IPS DF 6.9 (cell line): ENCODE data around the gene CLEC4G.

Experiments used
- DNase-seq: peaks from one replicate; pipeline ENCODE4 v3.0.0-alpha.2; 2013; ENCODE audit warnings: low read depth, low spot score
- H3K27ac ChIP-seq: one replicate; pipeline ENCODE4 v1.5.1; 2013; ENCODE audit warnings: low read length, control low read depth
- H3K27me3 ChIP-seq: 2 replicates; pipeline ENCODE4 v1.6.1; 2013; ENCODE audit warnings: mild to moderate bottlenecking, low read length; ENCODE audit not compliant: control insufficient read depth, insufficient read depth
- H3K36me3 ChIP-seq: 2 replicates; pipeline ENCODE4 v1.6.1; 2013; ENCODE audit warnings: low read length; ENCODE audit not compliant: control insufficient read depth, insufficient read depth
- H3K4me1 ChIP-seq: 2 replicates; pipeline ENCODE4 v1.6.1; 2013; ENCODE audit warnings: low read length; ENCODE audit not compliant: control insufficient read depth, insufficient read depth
- H3K4me3 ChIP-seq: 2 replicates; pipeline ENCODE4 v1.5.1; 2013; ENCODE audit warnings: mild to moderate bottlenecking, low read length
- H3K9me3 ChIP-seq: 2 replicates; pipeline ENCODE4 v1.6.1; 2013; ENCODE audit warnings: low read length, inconsistent platforms; ENCODE audit not compliant: control insufficient read depth, insufficient read depth
- whole genome bisulfite sequencing: extraction: QIAGEN DNeasy Blood & Tissue Kit; methylation state at CpG from one replicate; pipeline ENCODE4 v1.1.7; 2013; ENCODE audit warnings: mixed read lengths, missing lambda C conversion rate; ENCODE audit not compliant: insufficient read length, insufficient coverage; 5-methylcytosine and 5-hydroxymethylcytosine counted together

CLEC4G gene

GRCh38 chr19:7706188-7706954 lies 25.5 kb downstream of the CLEC4G start:
- Histone ChIP-seq H3K4me1 (no peaks in the 10 kb centered on the region), H3K36me3 (no peaks in the 10 kb centered on the region), H3K27me3 (no peaks in the 10 kb centered on the region), H3K27ac (no peak overlapping the region), H3K4me3 (no peak overlapping the region), H3K9me3 (no peaks in the 10 kb centered on the region)
- no peak for DNase-seq
- WGBS, result no CpG with 5 or more reads among the region's 14 CpGs

GRCh38 chr19:7705387-7706187 lies 26.3 kb downstream of the CLEC4G start:
- H3K27me3 ChIP-seq, result no peaks in the 10 kb centered on the region
- no peak overlapping the region for H3K27ac ChIP-seq
- DNase-seq, result no peak

GRCh38 chr19:7704280-7705060 lies 27.4 kb downstream of the CLEC4G start:
- Histone ChIP-seq H3K27me3 (no peaks in the 10 kb centered on the region), H3K4me1 (no peaks in the 10 kb centered on the region)

More at GRCh38 chr19:7705387-7706187, 26.3 kb downstream of the CLEC4G start:
- Histone ChIP-seq H3K9me3 (no peaks in the 10 kb centered on the region), H3K4me1 (no peaks in the 10 kb centered on the region), H3K4me3 (no peak overlapping the region), H3K36me3 (no peaks in the 10 kb centered on the region)
- WGBS, result no CpG with 5 or more reads among the region's 24 CpGs

GRCh38 chr19:7703332-7703731 lies 28.6 kb downstream of the CLEC4G start:
- H3K4me1 ChIP-seq, result 0 out of 2 replicates have a peak, but pooled peaks cover 2% of the 10 kb centered on the region
- no peak for DNase-seq
- no peaks in the 10 kb centered on the region for H3K27me3 ChIP-seq
- H3K4me3 ChIP-seq, result no peak overlapping the region
- no peaks in the 10 kb centered on the region for H3K9me3 ChIP-seq
- H3K27ac ChIP-seq, result no peak overlapping the region
- WGBS, result no CpG with 5 or more reads among the region's 8 CpGs
- no peaks in the 10 kb centered on the region for H3K36me3 ChIP-seq

More at GRCh38 chr19:7704280-7705060, 27.4 kb downstream of the CLEC4G start:
- Histone ChIP-seq H3K4me3 (no peak overlapping the region), H3K9me3 (no peaks in the 10 kb centered on the region), H3K36me3 (no peaks in the 10 kb centered on the region), H3K27ac (no peak overlapping the region)
- no peak for DNase-seq
- WGBS, result no CpG with 5 or more reads among the region's 6 CpGs

GRCh38 chr19:7701654-7702457 lies 30.1 kb downstream of the CLEC4G start, which contains the start of gene FCER2:
FCER2 (minus strand) TSS chr19:7702131; CDS start chr19:7699760, 2,371 bp downstream.
- Histone ChIP-seq H3K4me1 (0 out of 2 replicates have a peak, but pooled peaks cover 4% of the 10 kb centered on the region), H3K9me3 (no peaks in the 10 kb centered on the region), H3K27ac (no peak within 1 kb of the TSS), H3K4me3 (no peak within 1 kb of the TSS), H3K27me3 (no peaks in the 10 kb centered on the region), H3K36me3 (no peaks in the 10 kb centered on the region)
- DNase-seq, result no peak
- WGBS, result no CpG with 5 or more reads among the region's 20 CpGs

GRCh38 chr19:7701049-7701653 lies 30.8 kb downstream of the CLEC4G start:
- DNase-seq, result no peak
- Histone ChIP-seq H3K9me3 (no peaks in the 10 kb centered on the region), H3K36me3 (no peaks in the 10 kb centered on the region), H3K4me3 (no peak overlapping the region), H3K27me3 (no peaks in the 10 kb centered on the region), H3K4me1 (0 out of 2 replicates have a peak, but pooled peaks cover 4% of the 10 kb centered on the region), H3K27ac (no peak overlapping the region)
- WGBS, result no CpG with 5 or more reads among the region's 12 CpGs

- DNase-seq, result no peak
- Histone ChIP-seq H3K4me1 (0 out of 2 replicates have a peak, but pooled peaks cover 4% of the 10 kb centered on the region), H3K36me3 (no peaks in the 10 kb centered on the region), H3K9me3 (no peaks in the 10 kb centered on the region), H3K4me3 (no peak overlapping the region), H3K27ac (no peak overlapping the region), H3K27me3 (no peaks in the 10 kb centered on the region)
- no CpG with 5 or more reads among the region's 15 CpGs for WGBS
Observed at GRCh38 chr19:7699417-7700401, 32.2 kb downstream of the CLEC4G start.

GRCh38 chr19:7699003-7699402 lies 32.9 kb downstream of the CLEC4G start:
- Histone ChIP-seq H3K27me3 (no peaks in the 10 kb centered on the region), H3K36me3 (no peaks in the 10 kb centered on the region), H3K27ac (no peak overlapping the region), H3K4me1 (0 out of 2 replicates have a peak, but pooled peaks cover 4% of the 10 kb centered on the region), H3K4me3 (no peak overlapping the region), H3K9me3 (no peaks in the 10 kb centered on the region; the same call in 1 of the 2 replicates)
- no peak for DNase-seq
- WGBS, result no CpG with 5 or more reads among the region's 2 CpGs
